ENCODE results near the gene TMEM258. TPM values are rescaled to one million over a fixed set of nuclear protein-coding genes. Genes with fewer than 3 reads are reported as not detected.

TMEM258 gene
- total RNA-seq, 1 donor from 2014 or later: 187 TPM

DNA sequence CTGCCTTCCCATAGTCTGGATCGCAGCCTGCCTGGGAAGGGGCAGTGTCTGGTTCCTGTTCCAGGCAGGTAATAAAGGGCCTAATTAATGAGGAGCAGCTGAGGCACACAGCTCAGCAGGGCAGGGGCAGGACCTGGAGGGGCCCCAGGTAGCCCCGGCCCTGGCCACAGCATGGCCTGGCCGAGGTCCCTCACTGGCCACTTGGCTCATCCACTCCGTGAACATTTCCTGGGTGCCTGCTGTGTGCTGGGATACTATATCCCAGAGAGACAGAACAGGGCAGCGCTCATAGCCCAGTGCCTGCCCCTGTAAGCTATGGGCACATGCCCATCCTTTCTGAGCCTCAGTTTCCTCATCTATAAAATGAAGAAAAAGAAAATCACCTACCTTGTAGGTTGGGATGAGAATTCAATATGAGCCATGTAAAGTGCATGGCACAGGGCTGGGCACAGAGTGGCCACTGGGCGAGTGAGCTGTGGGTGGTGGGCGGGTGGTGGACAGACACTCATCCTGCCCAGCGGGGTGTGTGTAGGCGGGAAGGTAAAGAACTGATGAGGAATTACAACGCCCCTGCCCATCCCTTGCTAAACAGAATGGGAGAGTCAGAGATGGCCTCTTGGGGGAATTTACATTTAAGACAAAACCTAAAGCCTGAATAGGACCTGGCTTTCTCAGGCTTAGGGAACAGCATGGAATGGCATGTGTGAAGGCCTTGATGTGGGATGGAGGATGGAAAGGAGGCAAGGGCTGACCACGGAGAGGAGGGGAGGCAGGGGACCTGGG, 30.8 kb downstream of the TMEM258 start:
- Mint-ChIP-seq H3K27me3 (peaks cover 3% of the 10 kb centered on the region), H3K36me3 (ENCODE audit: low read depth) (no peaks in the 10 kb centered on the region), H3K4me3 (no peak overlapping the region), H3K27ac (no peak overlapping the region), H3K9me3 (no peaks in the 10 kb centered on the region), H3K4me1 (no peaks in the 10 kb centered on the region)
- intact Hi-C loops (cut with micrococcal nuclease): no loop called here
- DNase-seq: no peak

DNA sequence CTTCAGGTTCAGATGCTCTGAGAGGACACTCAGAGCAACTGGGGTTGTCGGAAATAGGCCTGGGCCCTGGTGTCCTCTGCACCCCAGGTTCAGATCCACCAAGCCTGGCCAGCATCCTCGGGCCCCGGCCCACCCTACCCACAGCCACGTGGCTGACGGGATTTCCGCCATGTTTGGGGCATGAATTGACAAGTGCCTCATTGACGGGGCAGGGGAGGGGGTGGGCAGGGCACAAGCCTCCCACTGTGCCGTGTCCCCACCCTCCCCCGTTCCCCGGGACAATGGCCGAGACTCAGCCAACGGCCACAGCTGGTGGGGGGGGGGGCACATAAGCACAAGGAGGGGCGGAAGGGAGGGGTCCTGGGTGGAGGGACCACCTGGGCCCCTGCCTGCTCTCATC, 31.5 kb downstream of the TMEM258 start:
- peaks cover 5% of the 10 kb centered on the region for H3K4me1 Mint-ChIP-seq
- no peaks in the 10 kb centered on the region for H3K36me3 Mint-ChIP-seq (ENCODE audit: low read depth)
- no peak for DNase-seq
- no peaks in the 10 kb centered on the region for H3K9me3 Mint-ChIP-seq
- no peak overlapping the region for H3K27ac Mint-ChIP-seq
- H3K27me3 Mint-ChIP-seq: peaks cover 3% of the 10 kb centered on the region
- intact Hi-C loops (cut with micrococcal nuclease): no loop called here
- H3K4me3 Mint-ChIP-seq: no peak overlapping the region

DNA sequence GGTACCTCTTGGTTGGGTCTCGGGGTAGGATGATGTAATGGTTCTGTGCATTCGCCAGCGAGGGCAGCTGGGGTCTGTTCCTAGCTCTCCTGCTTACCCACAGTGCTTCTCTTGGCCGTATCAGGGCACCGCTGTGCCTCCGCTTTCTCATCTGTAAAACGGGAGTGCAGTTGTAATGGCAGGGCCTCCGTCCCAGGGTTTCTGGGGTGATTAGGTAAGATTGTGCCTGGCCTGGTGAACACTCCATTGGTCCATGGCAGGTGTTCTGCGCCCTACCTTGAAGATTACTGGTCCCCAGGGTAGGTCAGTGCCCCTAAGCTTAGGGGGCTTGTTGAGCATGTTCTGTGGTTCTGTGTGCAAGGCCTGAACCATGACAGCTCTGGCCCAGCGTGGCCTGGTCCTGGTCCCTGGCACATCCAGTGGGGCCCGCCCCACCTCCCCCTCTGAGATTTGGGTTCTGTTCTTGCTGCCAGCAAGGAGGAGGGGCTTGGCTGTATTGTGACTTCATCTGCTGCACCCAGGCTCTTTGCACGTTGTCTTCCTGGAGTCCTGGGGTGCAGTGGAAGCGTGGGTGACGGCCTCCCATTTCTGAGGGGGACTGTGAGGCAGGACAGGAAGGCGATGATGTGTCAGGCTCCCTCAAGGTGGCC, 35.1 kb downstream of the TMEM258 start:
- Mint-ChIP-seq H3K27me3 (peaks cover 15% of the 10 kb centered on the region), H3K9me3 (no peaks in the 10 kb centered on the region), H3K4me1 (peaks cover 8% of the 10 kb centered on the region), H3K36me3 (ENCODE audit: low read depth) (no peaks in the 10 kb centered on the region), H3K4me3 (no peak overlapping the region), H3K27ac (no peak overlapping the region)
- DNase-seq: no peak
- intact Hi-C loops (cut with micrococcal nuclease): no loop called here

DNA sequence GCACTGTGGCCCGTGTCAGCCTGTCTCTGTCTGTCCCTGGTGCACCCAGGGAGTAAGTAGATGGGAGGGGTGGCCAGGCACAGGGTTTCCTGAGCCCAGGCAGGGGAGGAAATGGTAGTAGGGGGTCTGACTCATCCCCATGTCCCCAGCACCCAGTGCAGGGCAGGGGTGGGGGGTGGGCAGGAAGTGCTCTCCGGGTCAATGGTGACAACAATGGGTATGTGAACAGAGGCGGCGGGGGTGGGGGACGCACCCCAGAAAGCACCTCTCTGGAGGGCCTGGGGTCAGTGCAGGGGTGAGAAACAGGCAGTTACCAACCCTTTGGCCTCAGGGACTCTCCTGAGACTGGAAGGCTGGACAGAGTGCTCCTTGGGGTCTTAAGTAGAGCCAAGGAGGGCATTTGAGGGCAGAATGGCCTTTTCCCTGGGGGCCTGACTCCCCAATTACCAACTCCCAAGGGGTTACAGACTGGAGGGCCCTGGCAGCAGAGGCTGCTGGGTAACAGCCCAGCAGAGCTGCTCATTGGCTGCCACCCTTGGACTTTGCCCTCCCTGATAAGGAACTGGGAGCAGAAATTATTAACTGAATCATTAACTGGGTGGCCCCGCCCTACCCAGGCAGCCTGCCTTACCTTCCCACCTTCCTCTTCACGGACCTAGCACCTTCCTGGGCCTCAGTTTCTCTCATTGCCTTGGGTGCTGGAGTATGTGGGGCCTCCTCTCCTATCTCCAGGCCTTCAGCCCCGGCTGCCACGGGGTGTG, 35.8 kb downstream of the TMEM258 start:
- no peak for DNase-seq
- Mint-ChIP-seq H3K36me3 (ENCODE audit: low read depth) (no peaks in the 10 kb centered on the region), H3K9me3 (no peaks in the 10 kb centered on the region), H3K4me3 (no peak overlapping the region), H3K27ac (peak overlapping the region; percentile 60), H3K4me1 (peaks cover 8% of the 10 kb centered on the region), H3K27me3 (peaks cover 14% of the 10 kb centered on the region)
- intact Hi-C loops (cut with micrococcal nuclease): no loop called here

DNA sequence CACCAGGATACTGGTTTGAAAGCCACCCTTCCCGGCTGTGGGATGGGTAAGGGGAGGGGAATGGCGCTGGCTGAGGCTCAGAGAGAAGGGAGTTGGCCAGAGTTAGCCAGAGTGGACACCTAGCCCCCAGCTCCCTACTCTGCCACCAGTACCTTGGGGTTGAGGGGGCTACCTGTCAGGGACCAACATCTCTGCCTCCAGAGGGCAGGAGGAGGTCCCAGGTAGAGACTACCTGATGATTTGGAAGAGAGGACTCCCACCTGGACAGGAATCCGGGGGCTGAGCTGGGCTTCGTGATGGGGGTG, 36.3 kb downstream of the TMEM258 start:
- intact Hi-C loops (cut with micrococcal nuclease): no loop called here
- Mint-ChIP-seq H3K4me3 (no peak overlapping the region), H3K27ac (peak overlapping the region; percentile 60)

DNA sequence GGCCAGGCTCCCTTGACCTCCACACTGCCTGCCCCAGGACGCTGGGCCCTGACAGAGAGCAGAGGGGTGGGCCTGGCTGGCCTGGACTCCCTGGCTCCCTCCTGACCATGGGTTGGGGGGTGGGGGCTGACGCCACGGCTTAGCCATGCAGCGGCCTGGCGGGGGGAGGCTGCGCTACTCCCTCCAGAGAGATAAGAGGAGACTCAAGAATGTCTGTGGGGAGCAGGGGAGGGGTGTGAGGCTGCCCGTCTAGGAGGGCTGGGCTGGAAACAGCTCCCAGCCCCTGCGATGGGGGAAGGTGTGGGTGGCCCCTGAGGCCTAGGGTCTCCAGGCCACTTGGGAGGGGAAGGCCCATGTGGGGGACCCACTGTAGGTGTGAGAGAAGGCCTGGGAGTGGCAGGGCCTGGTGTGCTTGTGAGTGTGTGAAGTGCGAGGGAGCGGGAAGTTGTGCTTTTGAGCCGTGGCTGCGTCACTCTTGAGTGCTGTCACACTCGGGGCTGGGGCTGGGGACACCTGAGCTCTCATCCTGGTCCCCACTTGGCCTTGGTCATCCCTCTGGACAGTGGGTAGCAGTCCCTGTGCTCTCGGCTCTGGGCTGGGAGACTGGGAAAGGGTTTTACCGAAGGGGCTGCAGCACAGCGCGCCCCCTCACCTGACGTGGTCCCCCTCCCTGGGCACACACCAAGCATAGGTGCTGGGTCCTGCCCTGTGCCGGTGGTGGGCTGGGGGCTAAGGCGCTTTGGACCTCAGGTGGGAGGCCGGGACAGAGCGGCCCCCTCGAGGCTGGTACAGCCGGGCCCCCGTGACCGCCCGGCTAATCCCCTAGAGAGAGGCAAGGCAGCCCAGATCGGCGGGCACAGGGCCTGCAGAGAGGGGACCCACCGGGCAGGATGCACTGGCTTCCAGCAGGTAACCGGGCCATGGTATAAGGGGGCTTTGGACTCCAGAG, 37.6 kb downstream of the TMEM258 start:
- intact Hi-C loops (cut with micrococcal nuclease): no loop called here
- no peaks in the 10 kb centered on the region for H3K9me3 Mint-ChIP-seq
- peaks cover 10% of the 10 kb centered on the region for H3K4me1 Mint-ChIP-seq
- no peak overlapping the region for H3K27ac Mint-ChIP-seq
- H3K27me3 Mint-ChIP-seq: peaks cover 22% of the 10 kb centered on the region
- no peaks in the 10 kb centered on the region for H3K36me3 Mint-ChIP-seq (ENCODE audit: low read depth)
- H3K4me3 Mint-ChIP-seq: no peak overlapping the region
- no peak for DNase-seq

More for the DNA sequence above, 36.3 kb downstream of the TMEM258 start:
- H3K36me3 Mint-ChIP-seq (ENCODE audit: low read depth): no peaks in the 10 kb centered on the region
- peaks cover 9% of the 10 kb centered on the region for H3K4me1 Mint-ChIP-seq
- no peaks in the 10 kb centered on the region for H3K9me3 Mint-ChIP-seq
- DNase-seq: no peak
- peaks cover 17% of the 10 kb centered on the region for H3K27me3 Mint-ChIP-seq

DNA sequence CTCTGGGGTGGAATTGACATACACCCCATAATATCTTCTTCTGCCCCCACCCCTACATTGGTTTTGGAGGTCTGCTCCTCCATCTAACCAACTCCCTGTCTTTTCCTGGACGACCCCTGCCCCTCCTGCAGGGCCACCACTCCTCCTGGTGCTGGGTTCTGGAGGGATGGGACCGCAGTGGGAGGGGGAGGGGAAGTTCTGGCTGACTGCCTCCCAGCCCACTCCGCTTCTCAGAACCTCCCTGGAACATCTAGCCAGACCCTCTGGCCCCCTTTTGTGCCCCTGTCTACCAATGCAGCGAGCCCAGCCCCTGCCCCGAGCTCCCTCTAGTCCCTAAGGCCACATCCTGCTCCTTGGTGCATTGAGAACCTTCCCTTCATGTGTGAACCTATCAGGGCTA, 38.7 kb downstream of the TMEM258 start:
- no peak for DNase-seq
- Mint-ChIP-seq H3K36me3 (ENCODE audit: low read depth) (no peaks in the 10 kb centered on the region), H3K4me3 (peak overlapping the region; percentile 75), H3K27ac (peak overlapping the region; percentile 13), H3K27me3 (peaks cover 25% of the 10 kb centered on the region), H3K4me1 (peaks cover 10% of the 10 kb centered on the region), H3K9me3 (no peaks in the 10 kb centered on the region)
- intact Hi-C loops (cut with micrococcal nuclease): loop anchor here (2.0 kb wide), 1 partner anchor 23 kb away; no protein-coding TSS in a partner anchor

DNA sequence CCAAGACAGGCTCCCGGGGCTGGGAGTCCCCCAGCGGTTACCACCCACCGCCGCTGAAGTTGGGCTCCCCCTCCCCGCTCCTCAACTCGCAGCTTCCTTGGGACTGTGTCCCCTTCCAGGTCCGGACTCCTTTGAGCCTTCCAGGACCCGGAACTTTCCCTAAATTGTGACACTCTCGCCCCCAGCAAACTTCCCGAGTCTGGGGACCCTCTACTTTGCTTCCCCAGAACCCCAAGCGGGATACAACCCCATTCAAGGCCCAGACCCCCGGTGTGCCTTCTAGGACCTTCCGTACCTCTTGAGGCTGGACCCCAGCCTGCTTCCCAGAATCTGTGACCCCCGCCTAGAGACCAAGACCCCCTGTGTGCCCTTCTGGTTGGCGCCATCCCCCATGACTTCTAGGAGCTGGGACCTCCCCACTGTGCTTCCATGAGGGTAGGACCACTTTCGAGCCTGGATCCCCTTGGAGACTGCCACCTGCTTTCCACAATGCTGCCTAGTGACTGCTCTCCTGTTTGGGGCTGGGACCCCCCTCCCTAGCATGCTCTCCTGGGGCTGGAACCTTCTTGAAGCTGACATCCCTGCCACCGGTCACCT, 39.4 kb downstream of the TMEM258 start:
- DNase-seq: no peak
- Mint-ChIP-seq H3K27me3 (peaks cover 25% of the 10 kb centered on the region), H3K9me3 (no peaks in the 10 kb centered on the region), H3K36me3 (ENCODE audit: low read depth) (no peaks in the 10 kb centered on the region), H3K4me1 (peaks cover 10% of the 10 kb centered on the region), H3K27ac (no peak overlapping the region), H3K4me3 (peak overlapping the region; percentile 75)
- intact Hi-C loops (cut with micrococcal nuclease): loop anchor here (2.0 kb wide), 1 partner anchor 24 kb away; no protein-coding TSS in a partner anchor

DNA sequence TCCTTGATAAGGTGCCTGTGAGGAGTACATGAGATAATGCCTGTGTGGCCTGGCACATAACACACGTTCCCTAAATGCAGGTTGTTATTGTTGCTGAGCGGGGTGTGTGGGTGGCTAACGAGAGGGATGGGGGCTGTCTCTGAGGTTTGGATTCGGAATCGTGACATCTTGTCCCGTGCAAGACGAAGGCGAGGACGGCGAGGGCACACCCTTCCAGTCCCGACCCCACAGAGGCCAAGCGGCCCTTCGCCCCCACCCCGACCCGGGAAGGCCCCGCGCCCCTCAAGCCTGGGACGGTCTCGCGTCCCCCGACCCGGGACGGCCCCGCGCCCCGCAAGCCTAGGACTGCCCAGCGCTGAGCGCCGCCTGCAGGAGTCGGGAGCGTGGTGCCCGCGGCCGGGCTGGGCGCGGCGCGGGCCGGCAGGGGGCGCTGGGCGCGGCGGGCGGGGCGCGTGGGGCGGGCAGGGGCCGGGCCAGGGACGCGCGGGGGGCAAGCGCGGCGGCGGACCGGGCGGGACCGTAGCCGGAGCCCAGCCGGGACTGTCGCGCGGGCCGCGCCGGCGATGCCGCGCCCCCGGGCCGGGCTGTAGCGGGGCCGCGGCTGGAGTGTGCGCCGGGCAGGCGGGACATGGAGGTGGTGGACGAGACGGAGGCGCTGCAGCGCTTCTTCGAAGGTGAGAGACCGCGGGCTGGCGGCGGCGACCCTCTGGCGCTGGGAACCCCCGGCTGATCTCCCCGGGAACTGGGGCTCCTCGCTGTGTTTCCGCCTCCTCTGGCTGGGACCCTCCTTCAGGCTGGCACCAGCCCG, 40.1 kb downstream of the TMEM258 start, which contains the start of gene MYRF:
MYRF (plus strand) TSS at position 520 of the 808 bp plus-strand sequence; CDS start at position 629, 109 bp downstream.
- Mint-ChIP-seq H3K27me3 (peaks cover 25% of the 10 kb centered on the region), H3K27ac (no peak within 1 kb of the TSS)
- intact Hi-C loops (cut with micrococcal nuclease): loop anchor here (2.0 kb wide), 1 partner anchor 24 kb away; no protein-coding TSS in a partner anchor

DNA sequence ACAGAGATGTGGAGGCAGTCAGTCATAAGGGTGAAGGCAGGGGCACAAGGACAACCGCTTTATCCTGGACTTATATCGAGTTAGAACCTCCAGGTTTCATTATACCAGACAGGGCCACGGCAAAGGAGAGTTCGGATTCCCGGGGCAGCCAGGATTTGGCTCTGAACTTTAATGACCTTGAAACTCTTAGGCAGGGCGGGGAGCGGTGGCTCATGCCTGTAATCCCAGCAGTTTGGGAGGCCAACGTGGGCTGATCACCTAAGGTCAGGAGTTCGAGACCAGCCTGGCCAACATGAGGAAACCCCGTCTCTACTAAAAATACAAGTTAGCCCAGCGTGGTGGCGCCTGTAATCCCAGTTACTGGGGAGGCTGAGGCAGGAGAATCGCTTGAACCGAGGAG, 41.0 kb downstream of the TMEM258 start:
- Mint-ChIP-seq H3K27me3 (peaks cover 25% of the 10 kb centered on the region), H3K4me3 (peak overlapping the region; percentile 39), H3K36me3 (ENCODE audit: low read depth) (no peaks in the 10 kb centered on the region), H3K27ac (no peak overlapping the region), H3K9me3 (no peaks in the 10 kb centered on the region), H3K4me1 (peaks cover 8% of the 10 kb centered on the region)
- DNase-seq: no peak
- intact Hi-C loops (cut with micrococcal nuclease): no loop called here

More for the DNA sequence above, 40.1 kb downstream of the TMEM258 start, which contains the start of gene MYRF:
- Mint-ChIP-seq H3K4me1 (peaks cover 10% of the 10 kb centered on the region), H3K9me3 (no peaks in the 10 kb centered on the region), H3K4me3 (peak within 1 kb of the TSS; percentile 75), H3K36me3 (ENCODE audit: low read depth) (no peaks in the 10 kb centered on the region)
- peak; percentile 91 for DNase-seq

DNA sequence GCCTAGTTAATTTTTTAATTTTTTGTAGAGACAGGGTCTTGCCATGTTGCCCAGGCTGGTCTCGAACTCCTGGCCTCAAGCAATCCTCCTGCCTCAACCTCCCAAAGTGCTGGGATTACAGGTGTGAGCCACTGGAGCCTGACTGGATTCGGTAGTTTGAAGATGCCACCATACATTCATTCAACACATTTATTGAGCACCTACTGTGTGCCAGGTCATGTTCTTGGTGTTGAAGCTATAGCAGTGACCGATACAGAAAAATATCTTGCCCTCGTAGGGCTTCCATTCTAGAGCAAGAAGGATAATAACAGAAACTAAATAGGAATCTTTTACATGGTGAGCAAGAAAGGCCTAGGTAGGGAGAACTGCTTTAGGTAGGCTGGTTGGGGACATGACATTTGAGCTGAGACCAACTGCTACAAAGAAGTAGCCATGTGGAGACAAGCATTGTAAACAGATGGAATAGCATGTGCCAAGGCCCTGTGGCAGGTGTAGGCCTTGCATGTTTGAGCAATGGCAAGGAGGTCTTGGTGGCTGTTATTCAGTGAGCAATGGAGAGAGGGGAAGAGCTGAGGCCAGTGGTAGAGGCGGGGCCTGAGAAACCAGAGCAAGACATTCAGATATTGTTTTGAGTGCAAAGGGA, 41.6 kb downstream of the TMEM258 start:
- Mint-ChIP-seq H3K27ac (no peak overlapping the region), H3K4me3 (peak overlapping the region; percentile 39), H3K4me1 (peaks cover 5% of the 10 kb centered on the region), H3K36me3 (ENCODE audit: low read depth) (no peaks in the 10 kb centered on the region), H3K9me3 (no peaks in the 10 kb centered on the region), H3K27me3 (peaks cover 25% of the 10 kb centered on the region)
- no peak for DNase-seq
- intact Hi-C loops (cut with micrococcal nuclease): no loop called here

Data from activated CD4-positive, alpha-beta T cell treated with anti-CD3 and anti-CD28 coated beads, Interleukin-2, amount 10 ng/mL, durations not matched to agents 24 days and 14 days (primary cell).